ENCODE measurements around the gene GIMAP5.

Gene GIMAP5

GRCh38 chr7:150744041-150744656 is 6.9 kb downstream of the GIMAP5 start:
- H3K4me3 ChIP-seq (ENCODE audit: low read depth, low read length) = no peak overlapping the region
- TF ChIP-seq CTCF (IDR thresholded peaks at IDR 0.05; ENCODE audit: low read depth, low read length) = no peak

GRCh38 chr7:150745086-150745485 is 7.9 kb downstream of the GIMAP5 start:
- no peak for TF ChIP-seq CTCF (IDR thresholded peaks at IDR 0.05; ENCODE audit: low read depth, low read length)
- H3K4me3 ChIP-seq (ENCODE audit: low read depth, low read length) = no peak overlapping the region

- TF ChIP-seq CTCF (IDR thresholded peaks at IDR 0.05; ENCODE audit: low read depth, low read length) = no peak
- H3K4me3 ChIP-seq (ENCODE audit: low read depth, low read length) = no peak overlapping the region
These were observed 8.7 kb downstream of the GIMAP5 start for GRCh38 chr7:150745876-150746275.

- no peak for TF ChIP-seq CTCF (IDR thresholded peaks at IDR 0.05; ENCODE audit: low read depth, low read length)
- H3K4me3 ChIP-seq (ENCODE audit: low read depth, low read length) = no peak overlapping the region
These were observed 9.7 kb downstream of the GIMAP5 start for GRCh38 chr7:150746921-150747320.

GRCh38 chr7:150748376-150748775 is 11.2 kb downstream of the GIMAP5 start:
- TF ChIP-seq CTCF (IDR thresholded peaks at IDR 0.05; ENCODE audit: low read depth, low read length) = no peak
- H3K4me3 ChIP-seq (ENCODE audit: low read depth, low read length) = no peak overlapping the region

GRCh38 chr7:150751702-150752101 is 14.5 kb downstream of the GIMAP5 start:
- no peak for TF ChIP-seq CTCF (IDR thresholded peaks at IDR 0.05; ENCODE audit: low read depth, low read length)
- no peak overlapping the region for H3K4me3 ChIP-seq (ENCODE audit: low read depth, low read length)

- no peak for TF ChIP-seq CTCF (IDR thresholded peaks at IDR 0.05; ENCODE audit: low read depth, low read length)
These were observed 16.0 kb downstream of the GIMAP5 start for GRCh38 chr7:150753239-150753638.

More at GRCh38 chr7:150753239-150753638, 16.0 kb downstream of the GIMAP5 start:
- no peak overlapping the region for H3K4me3 ChIP-seq (ENCODE audit: low read depth, low read length)

Data from WI38 (cell line).